H9 (cell line): ENCODE data around the gene TRNP1. TPM values are rescaled to one million over a fixed set of nuclear protein-coding genes. Genes with fewer than 3 reads are reported as not detected.

Experiments used
- DNase-seq: peaks from one replicate; pipeline ENCODE4 v3.0.0-alpha.2; 2017
- H2AFZ ChIP-seq: one replicate; pipeline ENCODE4 v1.6.1; 2013; ENCODE audit warnings: mild to moderate bottlenecking, low read length, control low read depth, moderate library complexity
- H2AK5ac ChIP-seq: 2 replicates; pipeline ENCODE4 v1.6.1; 2013; ENCODE audit warnings: low read length, control low read depth, mixed read lengths; ENCODE audit not compliant: insufficient read length
- H2BK120ac ChIP-seq: one replicate; pipeline ENCODE4 v1.6.1; 2013; ENCODE audit warnings: low read depth, mild to moderate bottlenecking, low read length, control low read depth, inconsistent platforms; ENCODE audit not compliant: poor library complexity, severe bottlenecking
- H2BK12ac ChIP-seq: 2 replicates; pipeline ENCODE4 v1.6.1; 2013; ENCODE audit warnings: low read length, control low read depth, mixed read lengths, low read depth; ENCODE audit not compliant: insufficient read length
- H2BK15ac ChIP-seq: 2 replicates; pipeline ENCODE4 v1.6.1; 2013; ENCODE audit warnings: low read depth, low read length, control low read depth
- H2BK20ac ChIP-seq: one replicate; pipeline ENCODE4 v1.6.1; 2013; ENCODE audit warnings: low read depth, mild to moderate bottlenecking, low read length, control low read depth, inconsistent platforms; ENCODE audit not compliant: poor library complexity, severe bottlenecking
- H2BK5ac ChIP-seq: 2 replicates; pipeline ENCODE4 v1.6.1; 2013; ENCODE audit warnings: low read length, control low read depth, mixed read lengths; ENCODE audit not compliant: insufficient read length
- H3K14ac ChIP-seq: 2 replicates; pipeline ENCODE4 v1.6.1; 2013; ENCODE audit warnings: low read length, control low read depth; ENCODE audit not compliant: insufficient read depth
- H3K18ac ChIP-seq: 2 replicates; pipeline ENCODE4 v1.6.1; 2013; ENCODE audit warnings: low read depth, mild to moderate bottlenecking, mixed read lengths, low read length, control low read depth; ENCODE audit not compliant: insufficient read length
- H3K23ac ChIP-seq: 2 replicates; pipeline ENCODE4 v1.6.1; 2013; ENCODE audit warnings: low read length, control low read depth, mixed read lengths, low read depth; ENCODE audit not compliant: insufficient read length
- H3K23me2 ChIP-seq: 2 replicates; pipeline ENCODE4 v1.6.1; 2013; ENCODE audit warnings: low read depth, mild to moderate bottlenecking, mixed read lengths, low read length, control low read depth; ENCODE audit not compliant: insufficient read length, poor library complexity, severe bottlenecking
- H3K27ac ChIP-seq: 2 replicates; pipeline ENCODE4 v1.5.1; 2013; ENCODE audit warnings: low read length, control low read depth, mixed read lengths, low read depth; ENCODE audit not compliant: insufficient read length
- H3K27me3 ChIP-seq: 2 replicates; pipeline ENCODE4 v1.6.1; 2013; ENCODE audit warnings: low read length, control low read depth, inconsistent platforms; ENCODE audit not compliant: insufficient read depth
- H3K4ac ChIP-seq: 2 replicates; pipeline ENCODE4 v1.6.1; 2013; ENCODE audit warnings: low read depth, mild to moderate bottlenecking, control low read depth, inconsistent platforms, low read length, moderate library complexity
- H3K4me1 ChIP-seq: 2 replicates; pipeline ENCODE4 v1.6.1; 2013; ENCODE audit warnings: low read length, control low read depth, inconsistent platforms; ENCODE audit not compliant: insufficient read depth
- H3K4me2 ChIP-seq: 2 replicates; pipeline ENCODE4 v1.6.1; 2013; ENCODE audit warnings: low read length, control low read depth, mixed read lengths; ENCODE audit not compliant: insufficient read length, insufficient read depth
- H3K56ac ChIP-seq: 2 replicates; pipeline ENCODE4 v1.6.1; 2013; ENCODE audit warnings: low read depth, mild to moderate bottlenecking, mixed read lengths, low read length, control low read depth; ENCODE audit not compliant: insufficient read length
- H3K79me1 ChIP-seq: 2 replicates; pipeline ENCODE4 v1.6.1; 2013; ENCODE audit warnings: low read depth, mild to moderate bottlenecking, moderate library complexity, low read length, control low read depth, inconsistent platforms; ENCODE audit not compliant: insufficient read depth, poor library complexity, severe bottlenecking
- H3K79me2 ChIP-seq: 2 replicates; pipeline ENCODE4 v1.6.1; 2013; ENCODE audit warnings: low read length, control low read depth, inconsistent platforms; ENCODE audit not compliant: insufficient read depth
- H3K9ac ChIP-seq: 2 replicates; pipeline ENCODE4 v1.6.1; 2013; ENCODE audit warnings: low read length, control low read depth, mixed read lengths; ENCODE audit not compliant: insufficient read length; ENCODE audit errors: extremely low read depth
- H3K9me3 ChIP-seq: one replicate; pipeline ENCODE4 v1.6.1; 2013; ENCODE audit warnings: low read depth, low read length, inconsistent platforms; ENCODE audit not compliant: control insufficient read depth
- H3T11ph ChIP-seq: one replicate; pipeline ENCODE4 v1.6.1; 2013; ENCODE audit warnings: mild to moderate bottlenecking, low read length, control low read depth, inconsistent platforms
- H4K20me1 ChIP-seq: one replicate; pipeline ENCODE4 v1.6.1; 2013; ENCODE audit not compliant: control insufficient read depth, insufficient read length, insufficient read depth
- H4K5ac ChIP-seq: 2 replicates; pipeline ENCODE4 v1.6.1; 2013; ENCODE audit warnings: low read depth, mild to moderate bottlenecking, mixed read lengths, low read length, control low read depth; ENCODE audit not compliant: insufficient read length
- H4K8ac ChIP-seq: replicated peaks from 2 replicates; pipeline ENCODE4 v1.6.1; 2013; ENCODE audit warnings: low read length, control low read depth, mixed read lengths, low read depth; ENCODE audit not compliant: insufficient read length
- H4K91ac ChIP-seq: 2 replicates; pipeline ENCODE4 v1.6.1; 2013; ENCODE audit warnings: low read depth, mild to moderate bottlenecking, moderate library complexity, mixed read lengths, low read length, control low read depth; ENCODE audit not compliant: insufficient read length
- H3K27ac Mint-ChIP-seq, 3 experiments: 2 replicates in 2 of 3; 3 replicates in 1 of 3; pipeline ENCODE4 v1.8.0; 2020 to 2021; ENCODE audit warnings: mixed read lengths in 3 of 3, mild to moderate bottlenecking in 1 of 3, moderate library complexity in 1 of 3
- H3K27me3 Mint-ChIP-seq: 2 replicates; pipeline ENCODE4 v1.8.0; 2021; ENCODE audit warnings: low read depth, mild to moderate bottlenecking, moderate library complexity, mixed read lengths
- H3K36me3 Mint-ChIP-seq, 3 experiments: 2 replicates in 2 of 3; 3 replicates in 1 of 3; pipeline ENCODE4 v1.8.0; 2020 to 2021; ENCODE audit warnings: low read depth in 3 of 3, mixed read lengths in 3 of 3; ENCODE audit not compliant: insufficient read depth in 1 of 3
- H3K4me1 Mint-ChIP-seq, 2 experiments: 2 replicates each; pipeline ENCODE4 v1.8.0; 2020; ENCODE audit warnings: mixed read lengths in 2 of 2
- H3K4me3 Mint-ChIP-seq, 2 experiments: 2 replicates in 1 of 2; 3 replicates in 1 of 2; pipeline ENCODE4 v1.8.0; 2020 to 2021; ENCODE audit warnings: mild to moderate bottlenecking in 2 of 2, mixed read lengths in 2 of 2, moderate library complexity in 1 of 2
- H3K9me3 Mint-ChIP-seq, 2 experiments: 2 replicates in 1 of 2; 3 replicates in 1 of 2; pipeline ENCODE4 v1.8.0; 2020; ENCODE audit warnings: mild to moderate bottlenecking in 2 of 2, mixed read lengths in 2 of 2, moderate library complexity in 1 of 2
- WGBS: extraction: QIAGEN DNeasy Blood & Tissue Kit; methylation state at CpG from one replicate; pipeline ENCODE4 v1.1.7; 2013; ENCODE audit warnings: missing lambda C conversion rate, low lambda C conversion rate, mixed read lengths; ENCODE audit not compliant: insufficient read length; ENCODE audit errors: extremely low coverage; 5-methylcytosine and 5-hydroxymethylcytosine counted together
- total RNA-seq: library from RNA; stranded (reverse); gene quantifications from 2 replicates; pipeline ENCODE4 v1.2.1, GENCODE V29; 2021
- TF ChIP-seq, protein P1 (sequence below): fragments of 200-600 bp; sonication (generic); conservative IDR thresholded peaks from 3 replicates; pipeline ENCODE4 v1.8.0; 2021; ENCODE audit warnings: antibody characterized with exemption, mild to moderate bottlenecking

The TRNP1 gene
- total RNA-seq, 1 experiment from 2014 or later: 39.0 TPM

DNA sequence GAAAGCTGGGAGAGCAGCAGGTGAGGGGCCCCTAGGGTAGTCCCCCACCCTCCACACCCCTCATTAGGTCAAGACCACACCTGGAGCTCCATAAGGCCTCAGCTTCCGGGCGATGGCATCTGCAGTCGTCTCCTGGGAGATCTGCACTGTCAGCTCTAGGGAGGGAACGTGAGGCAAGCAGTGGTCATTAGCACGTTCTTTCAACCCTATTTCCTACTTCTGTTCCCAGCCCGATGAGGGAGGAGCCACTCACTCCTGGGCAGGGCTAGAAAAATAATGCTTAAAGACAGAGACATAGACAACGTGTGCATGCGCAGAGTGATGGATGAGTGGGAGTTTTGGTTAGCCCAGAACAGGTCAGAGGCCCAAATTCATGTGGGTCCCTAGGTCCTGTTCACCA is 42.9 kb upstream of the TRNP1 start:
- Histone ChIP-seq H3K56ac (no peak overlapping the region), H4K20me1 (no peaks in the 10 kb centered on the region), H2AK5ac (no peak overlapping the region), H3K27ac (no peak overlapping the region), H3K79me1 (no peaks in the 10 kb centered on the region), H2AFZ (no peak overlapping the region), H3K27me3 (no peaks in the 10 kb centered on the region), H3K79me2 (no peaks in the 10 kb centered on the region), H3K14ac (no peak overlapping the region), H3K23me2 (no peaks in the 10 kb centered on the region), H4K91ac (no peak overlapping the region), H3K18ac (no peak overlapping the region), H3K4me1 (no peaks in the 10 kb centered on the region), H2BK120ac (no peak overlapping the region), H3K4me2 (no peak overlapping the region), H2BK20ac (no peak overlapping the region), H4K8ac (no peak overlapping the region), H4K5ac (no peak overlapping the region), H2BK5ac (no peak overlapping the region), H2BK12ac (no peak overlapping the region), H3K23ac (no peak overlapping the region), H3K4ac (no peak overlapping the region), H2BK15ac (no peak overlapping the region), H3T11ph (no peak overlapping the region), H3K9ac (no peak overlapping the region), H3K9me3 (no peaks in the 10 kb centered on the region)
- no peak for DNase-seq
- H3K27me3 Mint-ChIP-seq: no peaks in the 10 kb centered on the region
- no peak overlapping the region for H3K4me3 Mint-ChIP-seq
- H3K36me3 Mint-ChIP-seq: peaks cover 17 to 53% (median 53%) of the 10 kb centered on the region in 3 experiments; a peak in 6 of 7 replicates
- no peaks in the 10 kb centered on the region for H3K9me3 Mint-ChIP-seq
- no CpG with 5 or more reads among the region's 8 CpGs for whole genome bisulfite sequencing
- TF ChIP-seq, protein P1, sequence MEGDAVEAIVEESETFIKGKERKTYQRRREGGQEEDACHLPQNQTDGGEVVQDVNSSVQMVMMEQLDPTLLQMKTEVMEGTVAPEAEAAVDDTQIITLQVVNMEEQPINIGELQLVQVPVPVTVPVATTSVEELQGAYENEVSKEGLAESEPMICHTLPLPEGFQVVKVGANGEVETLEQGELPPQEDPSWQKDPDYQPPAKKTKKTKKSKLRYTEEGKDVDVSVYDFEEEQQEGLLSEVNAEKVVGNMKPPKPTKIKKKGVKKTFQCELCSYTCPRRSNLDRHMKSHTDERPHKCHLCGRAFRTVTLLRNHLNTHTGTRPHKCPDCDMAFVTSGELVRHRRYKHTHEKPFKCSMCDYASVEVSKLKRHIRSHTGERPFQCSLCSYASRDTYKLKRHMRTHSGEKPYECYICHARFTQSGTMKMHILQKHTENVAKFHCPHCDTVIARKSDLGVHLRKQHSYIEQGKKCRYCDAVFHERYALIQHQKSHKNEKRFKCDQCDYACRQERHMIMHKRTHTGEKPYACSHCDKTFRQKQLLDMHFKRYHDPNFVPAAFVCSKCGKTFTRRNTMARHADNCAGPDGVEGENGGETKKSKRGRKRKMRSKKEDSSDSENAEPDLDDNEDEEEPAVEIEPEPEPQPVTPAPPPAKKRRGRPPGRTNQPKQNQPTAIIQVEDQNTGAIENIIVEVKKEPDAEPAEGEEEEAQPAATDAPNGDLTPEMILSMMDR: no peak
- H3K27ac Mint-ChIP-seq: no peak overlapping the region; a peak in 2 of 7 replicates
- no peaks in the 10 kb centered on the region for H3K4me1 Mint-ChIP-seq
